Amygdala (tissue), 56 donors: ENCODE results near the gene ARHGAP26.
A peak's percentile ranks its signal among the peaks of the same experiment; 100 is the strongest.

Source experiments
- DNase-seq, 56 donors: peaks; one replicate each; lab custom pipeline; 2025; lab: John Stamatoyannopoulos, UW

ARHGAP26 gene

DNA sequence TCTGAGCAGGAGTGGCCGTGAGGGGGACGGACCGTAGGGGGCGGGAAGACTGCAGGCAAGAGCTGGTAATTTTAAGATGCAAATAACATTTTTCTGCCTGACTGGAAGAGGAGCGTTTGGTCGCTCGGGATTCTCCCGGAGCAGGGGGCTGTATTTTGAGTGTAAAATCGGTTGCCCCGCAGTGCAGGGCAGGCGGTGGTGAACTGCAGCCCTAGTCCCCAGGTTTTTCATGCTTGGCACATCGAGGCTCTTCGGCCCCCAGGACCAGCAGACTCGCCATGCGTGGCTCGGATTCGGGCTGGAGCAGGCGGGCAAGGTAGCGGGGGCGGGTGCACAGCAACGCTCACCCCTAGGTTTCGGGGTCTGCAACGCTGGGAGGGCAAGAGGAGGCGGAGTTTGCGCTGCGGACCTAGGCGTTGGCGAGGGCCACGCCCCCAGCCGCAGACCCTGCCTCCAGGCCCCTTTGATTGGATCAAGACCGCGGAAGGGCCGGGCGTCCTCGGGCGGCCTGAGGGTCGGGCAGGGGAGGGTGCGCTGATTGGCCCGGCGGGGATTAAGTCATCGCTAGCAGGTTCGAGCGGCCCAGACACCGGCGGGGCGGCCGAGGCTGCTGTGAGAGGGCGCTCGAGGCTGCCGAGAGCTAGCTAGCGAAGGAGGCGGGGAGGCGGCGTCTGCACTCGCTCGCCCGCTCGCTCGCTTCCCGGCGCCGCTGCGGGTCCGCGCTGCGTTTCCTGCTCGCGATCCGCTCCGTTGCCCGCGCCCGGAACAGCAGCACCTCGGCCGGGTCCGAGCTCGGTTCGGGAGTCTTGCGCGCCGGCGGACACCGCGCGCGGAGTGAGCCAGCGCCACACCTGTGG lies at the start of gene ARHGAP26:
Gene ARHGAP26 (plus strand): TSS at position 585 of the 857 bp plus-strand sequence. CDS start 385 bp downstream, outside the sequence.
- peak; percentile 62 to 98 (median 93) for DNase-seq

DNA sequence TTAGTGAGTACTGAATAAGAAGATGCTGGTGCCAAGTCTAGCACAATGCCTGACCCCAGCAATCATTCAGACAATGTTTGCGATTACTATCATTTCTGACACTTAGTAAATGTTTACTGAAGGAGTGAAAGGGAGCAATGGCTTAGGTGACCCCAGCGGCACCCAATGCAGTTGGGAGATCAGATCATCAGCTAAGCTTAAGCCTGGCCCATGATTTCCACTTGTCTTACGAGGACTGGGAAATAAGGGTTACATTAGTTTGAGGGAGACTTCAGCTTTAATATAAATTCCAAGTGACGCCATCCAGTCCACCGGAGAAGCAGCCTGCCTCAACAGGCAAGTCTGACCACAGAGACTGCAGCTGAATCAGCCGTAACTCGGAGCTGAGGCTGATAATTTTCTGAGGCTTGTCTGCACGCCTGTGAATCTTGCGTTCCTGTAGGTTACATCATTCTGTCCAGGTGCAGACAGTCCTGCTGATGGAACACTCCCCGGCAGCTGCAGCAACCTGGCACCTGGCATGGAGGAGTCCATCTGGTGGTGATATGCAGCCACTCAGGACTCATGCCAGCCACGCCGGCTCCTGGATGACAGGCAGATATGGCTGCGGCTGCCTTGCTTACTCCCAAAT lies 49.4 kb upstream of the ARHGAP26 start:
- DNase-seq = no peak

DNA sequence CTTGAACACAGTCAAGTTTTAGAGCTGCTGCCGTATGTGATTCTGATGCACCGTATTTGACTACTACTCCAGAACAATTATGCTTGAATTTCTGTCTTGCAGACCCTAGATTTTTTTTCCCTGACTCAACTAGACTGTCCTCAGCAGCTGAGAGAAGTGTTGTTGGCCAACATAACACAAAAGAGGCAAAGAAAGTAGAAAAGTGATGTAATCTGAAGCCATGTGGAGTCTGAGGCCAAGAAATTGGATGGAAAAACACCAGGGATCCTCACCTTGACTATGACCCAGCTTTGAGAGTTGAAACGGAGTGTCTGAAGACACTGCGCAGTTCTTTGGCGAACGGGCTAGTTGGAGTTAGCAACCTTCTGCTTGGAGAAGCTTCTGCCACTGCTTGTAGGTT lies 48.0 kb upstream of the ARHGAP26 start:
- DNase-seq = no peak

- DNase-seq = peak in 17 of 56 donors; percentile 3 to 45 (median 19)
Observed at GRCh38 chr5:142722896-142723295, 47.3 kb upstream of the ARHGAP26 start.

- no peak for DNase-seq
Observed at GRCh38 chr5:142724821-142725220, 45.4 kb upstream of the ARHGAP26 start.

GRCh38 chr5:142725231-142726187 lies 44.7 kb upstream of the ARHGAP26 start:
- DNase-seq = no peak

- DNase-seq = no peak
Observed at GRCh38 chr5:142726188-142726731, 43.9 kb upstream of the ARHGAP26 start.

GRCh38 chr5:142727735-142728047 lies 42.5 kb upstream of the ARHGAP26 start:
- no peak for DNase-seq

GRCh38 chr5:142735323-142736246 lies 34.6 kb upstream of the ARHGAP26 start:
- peak in 1 of 56 donors; percentile 7 for DNase-seq

GRCh38 chr5:142736247-142736632 lies 33.9 kb upstream of the ARHGAP26 start:
- no peak for DNase-seq

GRCh38 chr5:142737179-142737578 lies 33.0 kb upstream of the ARHGAP26 start:
- no peak for DNase-seq

GRCh38 chr5:142740474-142741242 lies 29.5 kb upstream of the ARHGAP26 start:
- no peak for DNase-seq

DNA sequence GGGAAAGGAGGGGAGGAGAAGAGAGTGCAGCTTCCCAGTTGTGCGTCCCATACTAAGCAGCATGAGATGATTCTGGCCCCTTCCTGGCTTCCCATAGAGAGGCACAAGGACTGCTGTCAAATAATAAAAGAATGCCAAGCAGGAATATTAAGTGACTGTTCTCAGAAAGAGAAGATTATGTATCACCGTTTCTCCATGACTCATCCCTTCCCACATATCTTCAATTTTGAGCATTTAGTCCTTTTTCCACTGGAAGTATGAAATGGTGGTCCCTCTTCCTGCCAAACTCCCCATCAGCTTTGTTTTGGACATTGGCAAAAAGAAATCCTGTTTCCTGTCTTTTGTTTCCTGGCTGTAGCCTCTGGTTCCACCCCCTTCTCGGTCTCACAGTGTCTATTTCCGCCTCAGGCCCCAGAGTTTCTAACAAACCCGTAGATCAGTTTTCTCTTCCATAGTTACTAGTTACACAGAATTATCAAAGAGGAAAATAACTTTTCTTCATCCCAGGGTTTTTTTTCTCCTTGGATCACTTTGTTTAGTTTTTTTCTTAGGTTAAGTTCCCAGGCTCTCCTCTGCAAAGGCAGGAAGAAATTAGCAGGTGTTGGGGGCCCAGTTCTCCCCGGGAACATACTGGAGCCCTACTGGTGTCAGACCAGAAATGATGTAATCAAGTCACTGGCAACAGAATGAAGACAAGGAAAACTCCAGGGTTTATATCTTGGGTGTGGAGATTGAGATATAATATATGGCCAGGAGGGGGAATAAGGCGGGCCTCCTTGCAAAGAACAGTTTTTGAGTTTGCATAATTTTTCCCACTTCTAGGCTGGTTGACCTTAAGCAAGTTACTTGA lies 26.4 kb upstream of the ARHGAP26 start:
- DNase-seq = no peak

DNA sequence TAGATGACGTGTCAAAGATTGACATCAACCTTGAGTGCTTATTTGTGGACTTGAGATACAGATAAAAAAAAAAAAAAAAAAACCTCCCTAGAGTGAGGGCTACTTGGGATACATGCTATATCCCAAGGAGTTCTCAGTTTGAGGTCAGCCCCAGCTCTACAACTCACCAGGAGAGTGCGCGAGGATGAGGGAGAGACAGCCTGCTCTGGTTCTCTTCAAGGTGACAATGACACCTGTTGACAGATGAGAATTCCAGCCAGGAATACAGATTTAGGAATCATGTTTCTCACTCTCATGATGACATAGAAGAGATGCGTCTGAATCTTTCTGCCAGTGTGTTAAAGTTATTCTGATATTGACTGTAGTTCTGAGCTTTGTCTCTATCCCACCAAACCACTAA lies 24.9 kb upstream of the ARHGAP26 start:
- DNase-seq = no peak

DNA sequence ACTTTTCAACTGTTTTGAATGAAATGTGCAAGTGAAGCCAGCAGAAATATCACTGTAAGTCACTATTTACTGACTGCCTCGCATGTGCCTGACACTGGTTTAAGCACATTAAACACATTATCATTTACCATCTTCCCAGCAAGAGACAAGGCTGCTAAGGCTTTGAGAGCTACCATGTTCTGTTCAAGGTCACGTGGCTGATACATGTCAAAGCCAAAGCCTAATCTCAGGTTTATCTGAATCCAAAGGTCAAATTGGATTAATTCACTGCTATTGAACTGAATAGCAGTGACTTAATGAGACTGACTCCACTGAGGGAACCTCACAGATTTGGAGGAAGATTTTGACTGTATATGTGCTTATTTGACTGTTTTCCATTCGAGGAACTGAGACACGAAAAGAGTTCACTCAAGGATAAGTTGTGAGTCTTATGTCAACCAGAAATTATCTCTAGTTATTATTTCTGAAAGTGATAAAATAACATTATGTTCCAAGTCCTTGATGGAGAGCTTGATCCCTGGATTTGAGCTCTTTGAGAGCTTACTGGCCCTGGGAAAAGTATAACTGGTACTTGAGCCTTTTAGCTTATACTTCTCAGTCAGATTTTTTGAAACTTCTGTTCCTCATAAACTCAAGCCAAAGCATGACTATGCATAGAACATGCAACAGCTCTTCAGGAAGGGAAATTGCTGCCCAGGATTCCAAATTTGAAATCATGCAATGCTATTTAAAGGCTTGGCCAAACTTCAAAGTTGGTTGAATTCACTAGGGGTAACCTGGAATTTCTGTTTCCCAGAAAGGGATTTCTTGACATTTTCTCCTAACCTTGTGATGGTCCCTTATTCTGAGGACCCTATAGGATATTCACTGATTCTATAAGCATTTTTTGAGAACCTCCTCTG lies 23.4 kb upstream of the ARHGAP26 start:
- no peak for DNase-seq

DNA sequence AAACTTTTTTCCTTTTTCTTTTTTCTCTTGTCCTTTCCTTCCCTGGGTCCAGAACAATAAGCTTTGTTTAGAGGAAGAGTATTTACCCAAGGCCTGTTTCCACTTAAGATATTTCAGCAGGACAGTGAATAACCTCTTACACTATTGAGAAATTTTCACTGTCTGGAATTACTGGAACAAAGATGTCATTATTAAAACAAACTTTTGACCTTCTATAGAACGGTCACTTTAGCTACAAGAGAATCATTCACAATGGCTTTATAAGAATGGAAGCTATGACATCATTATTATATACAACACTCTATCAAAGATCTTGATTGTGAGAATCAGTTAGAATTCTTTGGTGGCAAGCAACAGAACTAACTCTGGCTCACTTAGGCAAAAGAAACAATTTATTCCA lies 22.0 kb upstream of the ARHGAP26 start:
- DNase-seq = no peak
